Amniotic stem cell (primary cell): ENCODE measurements around the gene PAPPA2.
"Not testable (repeated sequence)": the region's sequence is repeated elsewhere in the genome, so short reads cannot be mapped to it uniquely, and the experiment has no call there.

Source experiments
- DNase-seq: peaks from one replicate; lab custom pipeline; 2025; lab: John Stamatoyannopoulos, UW

The PAPPA2 gene

DNA sequence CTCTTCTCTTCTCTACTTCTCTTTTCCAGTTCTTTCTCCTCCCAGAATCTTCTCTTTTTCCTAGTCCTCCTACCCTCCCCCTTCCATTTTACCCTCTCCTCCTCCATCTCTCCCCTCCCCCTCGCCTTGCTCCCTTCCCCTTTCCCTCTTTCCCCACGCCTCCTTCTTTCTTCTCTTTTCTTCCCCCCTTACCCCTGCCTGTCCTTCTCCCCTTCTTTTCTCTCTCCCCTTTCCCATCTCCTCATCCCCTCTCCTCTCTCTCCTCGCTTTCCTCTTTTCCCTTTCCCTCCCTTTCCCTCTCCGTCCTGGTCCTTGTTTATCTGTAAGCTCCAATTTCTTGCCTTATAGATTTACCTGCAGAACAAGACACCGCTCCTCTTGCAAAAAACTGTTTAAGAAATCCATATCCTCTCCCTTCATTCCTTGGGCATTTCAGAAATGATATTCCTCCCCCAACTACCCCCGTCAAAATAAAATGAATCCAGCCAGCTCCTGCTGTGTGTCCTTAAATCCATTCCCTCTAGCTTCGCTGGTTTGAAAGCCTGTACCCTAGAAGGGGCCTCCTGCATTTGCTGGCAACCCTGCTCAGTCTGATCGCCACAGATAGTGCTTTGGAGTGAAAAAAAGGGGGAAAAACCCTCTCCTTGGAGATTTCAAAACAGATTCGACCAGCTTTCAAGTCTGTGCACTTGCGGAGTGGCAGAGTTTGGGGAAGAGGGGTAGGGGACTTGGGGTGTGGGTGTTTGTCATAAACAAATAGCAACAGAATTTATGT lies 89.4 kb downstream of the PAPPA2 start:
- no peak for DNase-seq

DNA sequence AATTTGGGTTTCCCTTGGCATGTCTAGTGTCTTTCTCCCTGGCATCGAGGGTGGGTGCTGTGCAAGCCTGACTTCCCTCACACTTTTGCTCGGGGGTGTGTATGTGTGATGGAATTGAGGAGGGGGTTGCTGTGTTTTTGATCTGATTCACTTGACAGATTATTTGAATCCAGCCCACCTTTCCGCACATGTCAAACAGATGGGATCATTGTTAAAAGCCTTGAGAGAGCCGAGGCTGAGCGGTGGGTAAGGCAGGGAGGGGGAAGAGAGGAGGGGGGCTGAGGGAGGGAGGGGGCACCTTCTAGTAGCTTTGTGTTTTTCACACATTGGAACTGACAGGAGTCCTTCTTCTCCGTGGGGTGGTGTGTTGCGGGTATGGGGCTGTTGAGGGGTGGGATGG lies 90.0 kb downstream of the PAPPA2 start:
- DNase-seq = no peak

DNA sequence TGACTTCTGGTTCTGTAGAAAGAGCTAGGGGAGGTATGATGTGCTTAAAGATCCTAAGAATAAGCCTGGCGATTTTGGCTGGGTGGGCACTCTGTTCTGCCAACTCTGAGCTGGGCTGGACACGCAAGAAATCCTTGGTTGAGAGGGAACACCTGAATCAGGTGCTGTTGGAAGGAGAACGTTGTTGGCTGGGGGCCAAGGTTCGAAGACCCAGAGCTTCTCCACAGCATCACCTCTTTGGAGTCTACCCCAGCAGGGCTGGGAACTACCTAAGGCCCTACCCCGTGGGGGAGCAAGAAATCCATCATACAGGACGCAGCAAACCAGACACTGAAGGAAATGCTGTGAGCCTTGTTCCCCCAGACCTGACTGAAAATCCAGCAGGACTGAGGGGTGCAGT lies 93.3 kb downstream of the PAPPA2 start:
- no peak for DNase-seq

DNA sequence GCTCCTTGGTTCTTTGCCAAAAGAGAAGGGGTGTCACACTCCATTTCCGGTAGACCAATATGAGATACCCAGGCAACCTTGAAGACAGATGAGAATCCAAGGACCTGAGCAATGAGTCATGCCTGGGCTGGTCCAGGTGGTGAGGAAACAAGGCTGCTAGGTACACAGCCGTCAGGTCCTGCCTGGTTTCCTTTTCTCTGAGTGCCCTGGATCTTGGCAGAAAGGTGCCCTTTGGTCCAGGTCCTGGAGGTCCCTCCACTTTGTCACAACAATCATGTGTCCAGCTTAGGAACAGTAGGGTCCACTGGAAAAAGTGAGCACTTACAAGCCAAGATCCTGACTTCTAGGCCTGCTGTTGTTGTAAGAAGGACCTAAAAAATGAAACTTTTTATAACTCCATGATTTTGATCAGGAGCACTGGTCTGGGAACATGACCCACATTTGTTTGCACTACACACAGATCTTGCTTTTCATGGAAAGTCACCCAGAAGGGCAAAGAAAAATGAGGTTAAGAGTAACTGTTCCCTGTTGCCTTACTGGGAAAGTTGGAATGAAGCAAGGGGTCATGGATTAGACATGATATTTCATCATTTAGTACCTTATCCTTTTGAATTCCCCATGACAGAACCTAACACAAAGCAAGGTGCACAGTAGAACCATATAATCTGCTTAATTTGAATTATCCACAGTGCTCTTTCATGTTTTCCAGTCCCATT lies 94.7 kb downstream of the PAPPA2 start:
- no peak for DNase-seq

DNA sequence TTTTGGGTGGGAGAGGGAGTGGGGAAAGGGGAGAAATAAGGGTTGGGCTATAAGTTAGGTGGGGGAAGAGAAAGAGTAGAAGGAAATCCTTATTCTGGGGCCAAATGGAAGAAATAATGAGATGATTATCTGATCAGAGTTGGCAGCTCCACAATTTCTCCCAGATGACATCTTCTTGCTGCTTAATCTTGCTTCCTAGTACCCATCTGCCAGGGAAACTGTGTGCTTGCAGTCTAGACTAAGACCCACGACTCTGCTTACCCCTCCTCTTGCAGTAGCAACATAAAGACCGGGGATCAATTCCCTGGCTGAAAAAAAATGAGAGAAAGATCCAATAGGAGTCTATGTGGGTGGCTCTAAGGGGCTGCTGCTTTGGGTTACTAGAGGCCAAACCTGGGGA lies 95.6 kb downstream of the PAPPA2 start:
- no peak for DNase-seq

DNA sequence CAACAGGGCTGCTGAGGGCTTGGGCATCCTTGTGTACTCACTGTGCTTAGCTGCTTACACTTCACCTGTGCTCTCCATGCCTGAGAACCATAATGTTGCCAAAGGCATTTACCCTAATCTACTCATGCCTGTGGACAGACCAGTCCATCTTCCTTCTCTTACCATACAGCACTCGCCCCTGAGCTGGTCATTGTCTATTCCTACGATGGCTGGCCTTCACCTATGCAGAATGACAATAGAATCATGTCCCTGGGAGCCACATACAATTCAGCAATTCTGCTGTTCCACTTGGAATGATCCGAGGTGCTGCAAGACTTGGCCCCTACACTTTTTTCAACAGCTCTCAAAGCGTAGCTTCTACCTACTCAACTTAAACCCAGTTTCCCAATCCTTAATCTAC lies 96.5 kb downstream of the PAPPA2 start:
- DNase-seq = no peak

DNA sequence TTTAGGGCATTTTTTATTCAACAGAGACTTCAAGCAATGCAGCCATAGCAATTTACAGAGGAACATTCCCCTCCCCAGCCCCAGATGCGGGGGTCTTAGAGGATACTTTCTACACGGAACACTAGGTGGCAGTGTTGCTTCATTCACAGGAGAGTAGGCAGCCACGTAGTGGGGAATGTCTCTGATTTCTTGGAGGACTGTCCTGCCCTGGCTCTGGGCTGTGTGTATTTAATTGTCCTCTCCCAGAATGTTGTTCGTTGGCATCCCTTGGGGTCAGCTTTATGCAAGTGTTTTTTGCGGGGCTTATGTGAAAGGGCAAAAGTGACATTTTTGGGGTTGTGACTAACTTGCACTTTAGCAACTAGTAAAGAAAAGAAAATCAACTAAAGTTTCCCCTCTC lies 96.9 kb downstream of the PAPPA2 start:
- DNase-seq = peak; percentile 29

DNA sequence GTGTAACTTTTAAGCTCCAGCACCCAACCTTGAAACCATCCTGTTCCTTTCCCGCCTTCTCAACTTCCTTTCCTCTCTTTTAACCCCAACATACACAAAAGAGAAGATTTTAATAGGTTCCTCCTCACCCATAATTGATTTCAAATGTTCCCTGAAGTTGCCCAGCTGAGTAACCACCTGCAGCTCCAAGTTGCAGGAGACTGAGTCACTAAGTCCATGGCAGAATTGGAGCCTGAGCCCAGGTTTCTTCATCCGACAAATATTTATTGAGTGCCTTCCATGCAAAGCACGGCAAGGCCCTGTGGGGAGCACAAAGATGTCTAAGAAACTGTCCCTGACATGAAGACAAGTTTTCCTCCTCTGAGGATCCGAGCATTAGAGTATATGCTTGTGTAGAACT lies 97.7 kb downstream of the PAPPA2 start:
- DNase-seq = no peak

DNA sequence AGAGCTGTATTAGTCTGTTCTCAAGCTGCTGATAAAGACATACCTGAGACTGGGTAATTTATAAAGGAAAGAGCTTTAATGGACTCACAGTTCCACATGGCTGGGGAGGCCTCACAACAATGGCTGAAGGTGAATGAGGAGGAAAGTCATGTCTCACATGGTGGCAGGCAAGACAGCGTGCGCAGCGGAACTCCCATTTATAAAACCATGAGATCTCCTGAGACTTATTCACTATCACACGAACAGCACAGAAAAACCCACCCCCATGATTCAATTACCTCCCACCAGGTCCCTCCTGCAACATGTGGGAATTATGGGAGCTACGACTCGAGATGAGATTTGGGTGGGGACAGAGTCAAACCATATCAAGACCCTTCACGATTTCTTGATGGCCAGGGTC lies 98.8 kb downstream of the PAPPA2 start:
- DNase-seq = not testable (repeated sequence)

DNA sequence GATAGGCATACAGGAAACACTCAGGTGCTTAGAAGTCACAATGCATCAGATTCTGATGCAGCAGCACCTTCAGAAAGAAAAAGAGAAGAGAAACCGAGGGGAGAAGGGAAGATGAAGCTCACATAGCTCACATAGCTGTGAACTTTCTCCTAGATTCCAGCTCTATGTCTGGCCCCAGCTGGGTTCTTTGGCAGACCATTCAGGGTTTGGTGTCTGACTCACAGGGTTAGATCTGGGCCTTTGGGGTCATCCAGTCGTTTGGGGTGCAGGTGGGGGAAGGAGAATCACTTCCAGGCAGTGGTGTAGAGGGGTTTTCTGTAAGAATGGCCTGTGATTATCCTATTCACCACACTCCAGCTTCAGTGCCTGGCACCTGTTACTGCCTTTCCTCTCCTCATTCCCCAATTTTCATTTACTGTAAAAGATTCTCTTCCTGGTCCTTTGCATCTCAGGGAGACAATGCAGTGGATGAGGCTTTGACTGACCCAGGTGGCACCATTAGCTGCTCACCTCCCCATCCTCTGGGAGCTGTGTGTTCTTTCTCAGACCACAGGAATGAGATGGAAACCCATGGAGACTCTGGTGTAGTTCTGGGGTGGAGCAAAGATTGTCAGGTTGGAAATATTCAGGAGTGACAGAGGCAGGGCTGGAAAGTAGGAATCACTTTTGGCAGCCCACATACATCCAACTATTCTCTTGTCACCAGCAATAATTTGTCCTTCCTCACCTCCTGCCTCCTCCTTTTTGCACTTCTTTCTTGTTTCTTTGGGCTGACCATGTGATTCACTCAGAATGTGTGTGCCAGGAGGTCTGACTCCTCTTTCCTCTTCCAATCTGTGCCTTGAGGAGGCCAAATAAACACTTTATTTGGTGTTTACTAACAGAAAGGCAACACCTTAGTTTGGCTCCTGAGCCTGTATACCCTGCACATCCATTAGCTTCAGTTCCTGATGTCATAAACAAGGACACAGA lies 103.3 kb downstream of the PAPPA2 start:
- DNase-seq = no peak

DNA sequence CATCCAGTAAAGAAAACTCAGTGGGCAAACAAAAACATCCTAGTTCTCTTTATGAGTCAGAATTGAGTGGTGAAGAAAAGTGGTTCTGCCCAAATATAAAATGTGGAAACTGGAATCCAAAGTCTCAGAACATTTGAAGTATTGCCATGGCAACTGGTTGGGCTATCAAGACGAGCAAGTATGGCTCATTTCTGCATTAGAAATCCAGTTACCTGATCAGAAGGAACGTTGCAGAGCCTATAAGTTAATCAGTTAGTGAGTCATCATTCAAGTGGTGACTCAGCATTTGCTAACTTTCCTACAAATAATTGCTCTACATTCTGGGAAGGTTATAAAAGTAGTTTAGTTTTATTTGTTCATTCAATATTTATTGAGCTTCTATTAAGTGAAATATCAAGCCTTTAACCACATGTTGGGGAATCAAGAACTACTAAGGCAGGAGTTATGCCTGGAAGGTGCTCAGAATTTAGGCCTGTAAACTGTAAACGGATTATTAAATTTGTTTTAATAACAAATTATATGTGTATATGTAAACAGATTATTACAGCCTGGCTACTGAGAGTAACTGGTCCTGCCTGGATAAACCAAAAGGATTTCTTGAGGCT lies 104.3 kb downstream of the PAPPA2 start:
- DNase-seq = peak; percentile 5

DNA sequence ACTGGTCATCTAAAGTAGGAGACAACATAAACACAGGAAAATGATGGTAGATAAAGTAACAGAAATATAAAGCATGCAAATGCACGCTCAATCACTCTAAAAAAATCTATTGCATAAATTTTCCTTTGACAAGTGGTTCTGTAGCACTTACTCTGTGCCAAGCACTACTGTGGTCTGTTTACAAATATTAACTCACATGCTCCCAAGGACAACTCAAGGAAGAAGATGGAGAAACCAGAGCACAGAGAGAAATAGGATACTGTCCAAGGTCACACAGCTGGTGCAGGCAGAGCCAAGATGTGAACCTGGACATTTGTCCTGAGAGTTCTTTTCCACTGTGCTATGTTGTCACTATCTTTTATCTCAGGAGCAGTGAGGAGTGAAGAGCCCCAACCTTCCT lies 105.2 kb downstream of the PAPPA2 start:
- no peak for DNase-seq

DNA sequence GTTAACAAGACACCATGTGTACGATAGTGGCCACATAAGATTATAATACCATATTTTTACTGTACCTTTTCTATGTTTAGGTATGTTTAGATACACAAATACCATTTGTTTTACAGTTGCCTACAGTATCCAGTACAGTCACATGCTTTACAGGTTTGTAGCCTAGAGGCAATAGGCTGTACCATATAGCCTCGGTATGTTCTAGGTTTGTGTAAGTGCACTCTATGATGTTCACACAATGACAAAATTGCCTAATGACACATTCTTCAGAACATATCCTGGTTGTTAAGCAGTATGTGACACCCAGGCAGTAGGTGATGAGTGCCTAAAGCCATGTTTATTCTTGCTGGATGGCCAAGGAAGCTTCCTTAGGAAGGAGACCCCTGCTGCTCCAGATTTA lies 111.8 kb downstream of the PAPPA2 start:
- no peak for DNase-seq

DNA sequence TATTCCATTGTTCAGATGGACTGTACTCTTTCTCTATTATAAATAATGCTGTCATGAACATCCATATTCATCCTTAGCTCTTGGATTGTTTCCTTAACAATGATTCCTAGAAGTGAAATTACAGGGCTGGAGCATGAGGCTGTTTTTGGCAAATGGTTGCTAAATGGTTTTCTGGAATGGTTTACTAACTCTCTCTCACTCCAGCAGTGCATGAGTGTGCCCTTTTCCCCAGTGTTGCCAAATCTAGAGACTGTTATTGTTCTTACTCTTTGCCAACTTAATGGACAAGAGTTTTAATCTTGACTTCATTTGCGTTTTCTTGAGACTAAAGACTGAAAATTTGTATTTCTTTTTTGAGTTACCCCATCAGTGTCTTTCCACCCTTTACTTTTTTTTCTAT lies 113.0 kb downstream of the PAPPA2 start:
- DNase-seq = no peak

DNA sequence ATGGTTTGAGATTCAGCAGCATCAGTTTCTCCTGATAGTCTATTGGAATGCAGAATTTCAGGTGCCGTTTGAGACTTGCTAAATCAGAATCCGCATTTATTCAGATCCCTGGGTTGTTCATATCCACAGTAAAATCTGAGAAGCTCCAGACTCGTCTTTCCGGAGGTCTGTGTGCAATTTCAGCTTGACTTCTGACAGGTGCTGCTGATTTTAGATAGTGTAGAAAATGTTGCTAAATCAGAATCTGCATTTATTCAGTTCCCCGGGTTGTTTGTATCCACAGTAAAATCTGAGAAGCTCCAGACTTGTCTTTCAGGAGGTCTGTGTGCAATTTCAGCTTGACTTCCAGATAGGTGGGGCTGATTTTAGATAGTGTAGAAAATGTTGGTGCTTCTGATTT lies 113.7 kb downstream of the PAPPA2 start:
- DNase-seq = no peak

DNA sequence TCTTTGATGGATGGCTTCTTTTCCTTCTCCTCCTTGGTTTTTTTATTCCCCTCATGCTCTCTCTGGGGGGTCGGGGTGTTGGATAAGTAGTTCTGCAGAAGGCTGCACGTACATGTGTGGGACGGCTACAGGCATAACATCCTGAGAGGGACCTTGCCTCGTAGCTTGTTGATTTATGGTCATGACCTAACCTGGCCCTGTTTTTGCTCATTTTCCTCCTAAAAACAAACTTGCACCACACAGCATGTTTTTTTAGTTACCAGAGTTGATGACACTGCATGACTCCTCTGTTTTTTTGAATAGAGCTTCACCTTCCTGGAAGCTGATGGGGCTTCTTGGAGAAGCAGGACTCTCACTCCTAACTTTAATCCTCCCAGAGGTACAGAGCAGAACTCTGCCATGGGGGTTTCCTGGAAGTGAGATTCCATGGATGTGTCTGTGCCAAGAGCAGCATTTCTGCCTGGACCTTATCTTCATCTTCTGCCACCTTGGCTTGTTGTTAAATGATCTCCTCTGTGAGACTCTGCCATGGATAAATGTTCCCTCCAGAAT lies 114.7 kb downstream of the PAPPA2 start:
- DNase-seq = no peak

DNA sequence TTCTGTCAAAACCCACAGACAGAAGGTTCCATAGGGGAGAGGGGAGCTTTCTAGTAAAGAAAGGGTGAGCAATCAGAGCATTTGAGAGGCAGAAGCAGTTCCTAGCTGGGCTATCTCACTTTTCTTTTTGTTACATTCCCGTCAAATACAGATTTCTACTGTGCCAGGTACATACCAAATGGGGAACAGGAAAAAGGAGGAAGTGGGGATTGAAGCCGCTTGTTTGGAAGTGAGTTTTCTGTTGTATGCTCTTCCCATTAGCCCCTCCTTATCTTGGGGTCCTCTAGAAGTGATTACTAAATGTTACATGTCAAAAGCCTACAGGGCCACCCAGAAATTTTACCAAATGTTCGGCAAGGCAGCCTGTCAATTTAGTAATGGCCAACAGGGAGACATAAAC lies 116.1 kb downstream of the PAPPA2 start:
- no peak for DNase-seq

DNA sequence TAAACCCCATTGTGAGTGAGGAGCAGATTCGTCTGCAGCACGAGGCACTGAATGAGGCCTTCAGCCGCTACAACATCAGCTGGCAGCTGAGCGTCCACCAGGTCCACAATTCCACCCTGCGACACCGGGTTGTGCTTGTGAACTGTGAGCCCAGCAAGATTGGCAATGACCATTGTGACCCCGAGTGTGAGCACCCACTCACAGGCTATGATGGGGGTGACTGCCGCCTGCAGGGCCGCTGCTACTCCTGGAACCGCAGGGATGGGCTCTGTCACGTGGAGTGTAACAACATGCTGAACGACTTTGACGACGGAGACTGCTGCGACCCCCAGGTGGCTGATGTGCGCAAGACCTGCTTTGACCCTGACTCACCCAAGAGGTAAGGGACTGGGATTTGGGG lies 132.2 kb downstream of the PAPPA2 start:
- DNase-seq = no peak

DNA sequence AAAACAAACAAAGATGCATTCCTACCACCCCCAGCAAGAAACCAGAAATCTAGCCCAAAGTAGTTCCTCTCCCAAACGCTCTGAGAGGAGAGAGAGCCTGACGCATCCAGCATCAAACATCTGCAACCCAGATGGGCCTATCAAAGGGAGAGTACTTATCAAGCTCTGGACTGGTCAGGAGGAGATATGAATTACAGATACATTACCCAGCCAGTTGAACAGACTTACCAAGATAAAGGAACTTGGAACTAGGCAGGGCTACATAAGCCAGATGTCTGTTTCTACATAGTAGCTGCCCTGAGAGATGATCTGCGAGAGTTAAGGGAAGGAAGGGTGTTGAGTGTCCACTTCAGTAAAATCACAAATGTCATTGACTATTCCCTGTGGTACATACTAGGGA lies 138.4 kb downstream of the PAPPA2 start:
- no peak for DNase-seq

DNA sequence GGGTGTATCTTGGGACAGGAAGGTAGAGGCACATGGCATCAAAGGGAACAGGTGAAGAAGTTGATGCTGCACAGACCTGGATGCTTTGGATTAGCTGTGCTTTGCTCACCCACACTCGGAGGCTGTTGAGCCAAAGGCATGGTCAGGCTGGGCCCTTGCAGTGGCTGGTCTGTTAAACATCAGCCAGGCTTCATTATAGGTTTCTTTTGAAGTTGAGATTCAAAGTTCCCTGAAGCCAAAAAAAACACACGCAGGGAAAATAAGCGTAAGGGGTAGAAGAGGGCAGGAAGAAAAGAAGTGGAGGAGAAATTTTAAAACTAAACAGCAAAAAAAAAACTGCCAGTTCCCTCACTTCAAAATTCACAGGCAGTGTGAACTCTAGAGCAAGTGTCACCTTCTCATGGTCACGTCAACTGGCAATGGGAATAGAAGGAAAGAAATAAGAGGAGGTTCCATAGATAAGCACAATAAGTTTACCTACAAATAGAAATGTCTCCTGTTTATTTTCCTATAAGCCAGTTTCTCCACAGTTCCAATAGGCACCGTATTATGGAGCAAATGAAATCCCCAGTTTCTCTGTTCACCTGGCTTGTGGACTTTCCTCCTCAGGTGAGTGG lies 139.5 kb downstream of the PAPPA2 start:
- no peak for DNase-seq

DNA sequence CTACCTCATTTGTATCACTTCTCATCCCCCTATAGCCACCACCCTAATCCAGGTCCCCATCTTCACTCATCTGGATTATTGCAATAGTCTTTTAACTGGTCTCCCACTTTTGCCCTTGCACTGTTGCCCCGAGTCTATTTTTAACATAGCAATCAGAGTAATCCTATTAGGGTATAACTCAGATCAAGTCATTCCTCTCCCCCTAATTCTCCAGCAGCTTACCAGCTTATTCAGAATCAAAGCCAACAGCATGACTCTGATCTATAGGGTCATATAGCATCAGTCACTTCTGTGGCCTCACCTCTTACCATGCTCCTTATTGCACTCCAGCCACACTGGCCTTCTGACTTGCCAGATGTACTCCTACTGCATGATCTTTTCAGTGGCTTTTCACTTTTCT lies 140.7 kb downstream of the PAPPA2 start:
- DNase-seq = no peak
